OCI-LY7 (cell line): ENCODE results near the gene TNN.

ENCODE experiments used
- CTCF ChIP-seq: fragments of 200-600 bp; sonication (generic); conservative IDR thresholded peaks from 2 replicates; pipeline ENCODE4 v1.5.1; 2014; ENCODE audit warnings: mild to moderate bottlenecking, antibody characterized with exemption, low read length, moderate library complexity, mixed read lengths
- EZH2phosphoT487 ChIP-seq: fragments of 200-600 bp; sonication (generic); IDR thresholded peaks from 2 replicates; pipeline ENCODE4 v1.6.1; 2018; ENCODE audit warnings: low read depth, borderline replicate concordance, mild to moderate bottlenecking, mixed run types, antibody characterized with exemption, low read length, moderate library complexity, mixed read lengths

- TF ChIP-seq CTCF (no peak), EZH2phosphoT487 (no peak)
These were observed 88.3 kb downstream of the TNN start for GRCh38 chr1:175155936-175156335.
